H9 (cell line): Measurements from ENCODE around the gene RPL35. TPM values are rescaled to one million over a fixed set of nuclear protein-coding genes. Genes with fewer than 3 reads are reported as not detected.

Source experiments
- DNase-seq: peaks from one replicate; pipeline ENCODE4 v3.0.0-alpha.2; 2017
- H2AFZ ChIP-seq: one replicate; pipeline ENCODE4 v1.6.1; 2013; ENCODE audit warnings: mild to moderate bottlenecking, low read length, control low read depth, moderate library complexity
- H2AK5ac ChIP-seq: 2 replicates; pipeline ENCODE4 v1.6.1; 2013; ENCODE audit warnings: low read length, control low read depth, mixed read lengths; ENCODE audit not compliant: insufficient read length
- H2BK120ac ChIP-seq: one replicate; pipeline ENCODE4 v1.6.1; 2013; ENCODE audit warnings: low read depth, mild to moderate bottlenecking, low read length, control low read depth, inconsistent platforms; ENCODE audit not compliant: poor library complexity, severe bottlenecking
- H2BK12ac ChIP-seq: 2 replicates; pipeline ENCODE4 v1.6.1; 2013; ENCODE audit warnings: low read length, control low read depth, mixed read lengths, low read depth; ENCODE audit not compliant: insufficient read length
- H2BK15ac ChIP-seq: 2 replicates; pipeline ENCODE4 v1.6.1; 2013; ENCODE audit warnings: low read depth, low read length, control low read depth
- H2BK20ac ChIP-seq: one replicate; pipeline ENCODE4 v1.6.1; 2013; ENCODE audit warnings: low read depth, mild to moderate bottlenecking, low read length, control low read depth, inconsistent platforms; ENCODE audit not compliant: poor library complexity, severe bottlenecking
- H2BK5ac ChIP-seq: 2 replicates; pipeline ENCODE4 v1.6.1; 2013; ENCODE audit warnings: low read length, control low read depth, mixed read lengths; ENCODE audit not compliant: insufficient read length
- H3K14ac ChIP-seq: 2 replicates; pipeline ENCODE4 v1.6.1; 2013; ENCODE audit warnings: low read length, control low read depth; ENCODE audit not compliant: insufficient read depth
- H3K18ac ChIP-seq: 2 replicates; pipeline ENCODE4 v1.6.1; 2013; ENCODE audit warnings: low read depth, mild to moderate bottlenecking, mixed read lengths, low read length, control low read depth; ENCODE audit not compliant: insufficient read length
- H3K23ac ChIP-seq: 2 replicates; pipeline ENCODE4 v1.6.1; 2013; ENCODE audit warnings: low read length, control low read depth, mixed read lengths, low read depth; ENCODE audit not compliant: insufficient read length
- H3K23me2 ChIP-seq: 2 replicates; pipeline ENCODE4 v1.6.1; 2013; ENCODE audit warnings: low read depth, mild to moderate bottlenecking, mixed read lengths, low read length, control low read depth; ENCODE audit not compliant: insufficient read length, poor library complexity, severe bottlenecking
- H3K27ac ChIP-seq: 2 replicates; pipeline ENCODE4 v1.5.1; 2013; ENCODE audit warnings: low read length, control low read depth, mixed read lengths, low read depth; ENCODE audit not compliant: insufficient read length
- H3K27me3 ChIP-seq: 2 replicates; pipeline ENCODE4 v1.6.1; 2013; ENCODE audit warnings: low read length, control low read depth, inconsistent platforms; ENCODE audit not compliant: insufficient read depth
- H3K4ac ChIP-seq: 2 replicates; pipeline ENCODE4 v1.6.1; 2013; ENCODE audit warnings: low read depth, mild to moderate bottlenecking, control low read depth, inconsistent platforms, low read length, moderate library complexity
- H3K4me1 ChIP-seq: 2 replicates; pipeline ENCODE4 v1.6.1; 2013; ENCODE audit warnings: low read length, control low read depth, inconsistent platforms; ENCODE audit not compliant: insufficient read depth
- H3K4me2 ChIP-seq: 2 replicates; pipeline ENCODE4 v1.6.1; 2013; ENCODE audit warnings: low read length, control low read depth, mixed read lengths; ENCODE audit not compliant: insufficient read length, insufficient read depth
- H3K56ac ChIP-seq: 2 replicates; pipeline ENCODE4 v1.6.1; 2013; ENCODE audit warnings: low read depth, mild to moderate bottlenecking, mixed read lengths, low read length, control low read depth; ENCODE audit not compliant: insufficient read length
- H3K79me1 ChIP-seq: 2 replicates; pipeline ENCODE4 v1.6.1; 2013; ENCODE audit warnings: low read depth, mild to moderate bottlenecking, moderate library complexity, low read length, control low read depth, inconsistent platforms; ENCODE audit not compliant: insufficient read depth, poor library complexity, severe bottlenecking
- H3K79me2 ChIP-seq: 2 replicates; pipeline ENCODE4 v1.6.1; 2013; ENCODE audit warnings: low read length, control low read depth, inconsistent platforms; ENCODE audit not compliant: insufficient read depth
- H3K9ac ChIP-seq: 2 replicates; pipeline ENCODE4 v1.6.1; 2013; ENCODE audit warnings: low read length, control low read depth, mixed read lengths; ENCODE audit not compliant: insufficient read length; ENCODE audit errors: extremely low read depth
- H3K9me3 ChIP-seq: one replicate; pipeline ENCODE4 v1.6.1; 2013; ENCODE audit warnings: low read depth, low read length, inconsistent platforms; ENCODE audit not compliant: control insufficient read depth
- H3T11ph ChIP-seq: one replicate; pipeline ENCODE4 v1.6.1; 2013; ENCODE audit warnings: mild to moderate bottlenecking, low read length, control low read depth, inconsistent platforms
- H4K20me1 ChIP-seq: one replicate; pipeline ENCODE4 v1.6.1; 2013; ENCODE audit not compliant: control insufficient read depth, insufficient read length, insufficient read depth
- H4K5ac ChIP-seq: 2 replicates; pipeline ENCODE4 v1.6.1; 2013; ENCODE audit warnings: low read depth, mild to moderate bottlenecking, mixed read lengths, low read length, control low read depth; ENCODE audit not compliant: insufficient read length
- H4K8ac ChIP-seq: replicated peaks from 2 replicates; pipeline ENCODE4 v1.6.1; 2013; ENCODE audit warnings: low read length, control low read depth, mixed read lengths, low read depth; ENCODE audit not compliant: insufficient read length
- H4K91ac ChIP-seq: 2 replicates; pipeline ENCODE4 v1.6.1; 2013; ENCODE audit warnings: low read depth, mild to moderate bottlenecking, moderate library complexity, mixed read lengths, low read length, control low read depth; ENCODE audit not compliant: insufficient read length
- H3K27ac Mint-ChIP-seq, 3 experiments: 2 replicates in 2 of 3; 3 replicates in 1 of 3; pipeline ENCODE4 v1.8.0; 2020 to 2021; ENCODE audit warnings: mixed read lengths in 3 of 3, mild to moderate bottlenecking in 1 of 3, moderate library complexity in 1 of 3
- H3K27me3 Mint-ChIP-seq: 2 replicates; pipeline ENCODE4 v1.8.0; 2021; ENCODE audit warnings: low read depth, mild to moderate bottlenecking, moderate library complexity, mixed read lengths
- H3K36me3 Mint-ChIP-seq, 3 experiments: 2 replicates in 2 of 3; 3 replicates in 1 of 3; pipeline ENCODE4 v1.8.0; 2020 to 2021; ENCODE audit warnings: low read depth in 3 of 3, mixed read lengths in 3 of 3; ENCODE audit not compliant: insufficient read depth in 1 of 3
- H3K4me1 Mint-ChIP-seq, 2 experiments: 2 replicates each; pipeline ENCODE4 v1.8.0; 2020; ENCODE audit warnings: mixed read lengths in 2 of 2
- H3K4me3 Mint-ChIP-seq, 2 experiments: 2 replicates in 1 of 2; 3 replicates in 1 of 2; pipeline ENCODE4 v1.8.0; 2020 to 2021; ENCODE audit warnings: mild to moderate bottlenecking in 2 of 2, mixed read lengths in 2 of 2, moderate library complexity in 1 of 2
- H3K9me3 Mint-ChIP-seq, 2 experiments: 2 replicates in 1 of 2; 3 replicates in 1 of 2; pipeline ENCODE4 v1.8.0; 2020; ENCODE audit warnings: mild to moderate bottlenecking in 2 of 2, mixed read lengths in 2 of 2, moderate library complexity in 1 of 2
- WGBS: extraction: QIAGEN DNeasy Blood & Tissue Kit; methylation state at CpG from one replicate; pipeline ENCODE4 v1.1.7; 2013; ENCODE audit warnings: missing lambda C conversion rate, low lambda C conversion rate, mixed read lengths; ENCODE audit not compliant: insufficient read length; ENCODE audit errors: extremely low coverage; 5-methylcytosine and 5-hydroxymethylcytosine counted together
- total RNA-seq: library from RNA; stranded (reverse); gene quantifications from 2 replicates; pipeline ENCODE4 v1.2.1, GENCODE V29; 2021
- TF ChIP-seq, protein P1 (sequence below): fragments of 200-600 bp; sonication (generic); conservative IDR thresholded peaks from 3 replicates; pipeline ENCODE4 v1.8.0; 2021; ENCODE audit warnings: antibody characterized with exemption, mild to moderate bottlenecking

RPL35 gene
- total RNA-seq, 1 experiment from 2014 or later: 1,840 TPM

- Histone ChIP-seq H3K23me2 (peaks cover 8% of the 10 kb centered on the region), H2BK15ac (no peak overlapping the region), H3K27ac (no peak overlapping the region), H3K79me2 (peaks cover 27% of the 10 kb centered on the region; the same call in 1 of the 2 replicates), H3K9ac (no peak overlapping the region), H4K20me1 (no peaks in the 10 kb centered on the region), H4K5ac (no peak overlapping the region), H3K4me2 (peak overlapping the region; percentile 93), H2BK120ac (no peak overlapping the region), H2AFZ (no peak overlapping the region), H3K56ac (no peak overlapping the region), H4K8ac (no peak overlapping the region), H3K23ac (no peak overlapping the region), H3K79me1 (peaks cover 9% of the 10 kb centered on the region), H3K4me1 (peaks cover 6% of the 10 kb centered on the region), H2BK5ac (no peak overlapping the region), H3K27me3 (no peaks in the 10 kb centered on the region), H2BK20ac (no peak overlapping the region), H3K9me3 (no peaks in the 10 kb centered on the region), H3K18ac (no peak overlapping the region), H3K14ac (no peak overlapping the region), H2BK12ac (no peak overlapping the region), H2AK5ac (no peak overlapping the region), H3T11ph (no peak overlapping the region), H3K4ac (no peak overlapping the region), H4K91ac (no peak overlapping the region)
- Mint-ChIP-seq H3K4me3 (peak overlapping the region; percentile 87 to 95), H3K9me3 (no peaks in the 10 kb centered on the region; a peak in 1 of 5 replicates), H3K4me1 (peaks cover 36 to 44% of the 10 kb centered on the region in 2 experiments), H3K36me3 (peaks cover 28 to 51% (median 40%) of the 10 kb centered on the region in 3 experiments), H3K27ac (no peak overlapping the region; a peak in 2 of 7 replicates), H3K27me3 (no peaks in the 10 kb centered on the region)
- no CpG with 5 or more reads among the region's 11 CpGs for WGBS
- TF ChIP-seq, protein P1, sequence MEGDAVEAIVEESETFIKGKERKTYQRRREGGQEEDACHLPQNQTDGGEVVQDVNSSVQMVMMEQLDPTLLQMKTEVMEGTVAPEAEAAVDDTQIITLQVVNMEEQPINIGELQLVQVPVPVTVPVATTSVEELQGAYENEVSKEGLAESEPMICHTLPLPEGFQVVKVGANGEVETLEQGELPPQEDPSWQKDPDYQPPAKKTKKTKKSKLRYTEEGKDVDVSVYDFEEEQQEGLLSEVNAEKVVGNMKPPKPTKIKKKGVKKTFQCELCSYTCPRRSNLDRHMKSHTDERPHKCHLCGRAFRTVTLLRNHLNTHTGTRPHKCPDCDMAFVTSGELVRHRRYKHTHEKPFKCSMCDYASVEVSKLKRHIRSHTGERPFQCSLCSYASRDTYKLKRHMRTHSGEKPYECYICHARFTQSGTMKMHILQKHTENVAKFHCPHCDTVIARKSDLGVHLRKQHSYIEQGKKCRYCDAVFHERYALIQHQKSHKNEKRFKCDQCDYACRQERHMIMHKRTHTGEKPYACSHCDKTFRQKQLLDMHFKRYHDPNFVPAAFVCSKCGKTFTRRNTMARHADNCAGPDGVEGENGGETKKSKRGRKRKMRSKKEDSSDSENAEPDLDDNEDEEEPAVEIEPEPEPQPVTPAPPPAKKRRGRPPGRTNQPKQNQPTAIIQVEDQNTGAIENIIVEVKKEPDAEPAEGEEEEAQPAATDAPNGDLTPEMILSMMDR: no peak
- no peak for DNase-seq
These were observed 9.4 kb upstream of the RPL35 start for GRCh38 chr9:124871156-124871561.
